ENCODE results near the gene CDKN2B-AS1. TPM values are rescaled to one million over a fixed set of nuclear protein-coding genes. Genes with fewer than 3 reads are reported as not detected.

The CDKN2B-AS1 gene
- polyA plus RNA-seq, 1 experiment: 2.8 TPM

GRCh38 chr9:22040760-22041159 lies 46.2 kb downstream of the CDKN2B-AS1 start:
- TF ChIP-seq, protein P1, sequence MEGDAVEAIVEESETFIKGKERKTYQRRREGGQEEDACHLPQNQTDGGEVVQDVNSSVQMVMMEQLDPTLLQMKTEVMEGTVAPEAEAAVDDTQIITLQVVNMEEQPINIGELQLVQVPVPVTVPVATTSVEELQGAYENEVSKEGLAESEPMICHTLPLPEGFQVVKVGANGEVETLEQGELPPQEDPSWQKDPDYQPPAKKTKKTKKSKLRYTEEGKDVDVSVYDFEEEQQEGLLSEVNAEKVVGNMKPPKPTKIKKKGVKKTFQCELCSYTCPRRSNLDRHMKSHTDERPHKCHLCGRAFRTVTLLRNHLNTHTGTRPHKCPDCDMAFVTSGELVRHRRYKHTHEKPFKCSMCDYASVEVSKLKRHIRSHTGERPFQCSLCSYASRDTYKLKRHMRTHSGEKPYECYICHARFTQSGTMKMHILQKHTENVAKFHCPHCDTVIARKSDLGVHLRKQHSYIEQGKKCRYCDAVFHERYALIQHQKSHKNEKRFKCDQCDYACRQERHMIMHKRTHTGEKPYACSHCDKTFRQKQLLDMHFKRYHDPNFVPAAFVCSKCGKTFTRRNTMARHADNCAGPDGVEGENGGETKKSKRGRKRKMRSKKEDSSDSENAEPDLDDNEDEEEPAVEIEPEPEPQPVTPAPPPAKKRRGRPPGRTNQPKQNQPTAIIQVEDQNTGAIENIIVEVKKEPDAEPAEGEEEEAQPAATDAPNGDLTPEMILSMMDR (IDR thresholded peaks at IDR 0.05; ENCODE audit: low read depth, low read length): no peak
- Histone ChIP-seq H3K27ac (ENCODE audit: low read depth, low read length) (no peak overlapping the region), H3K9me3 (ENCODE audit: control insufficient read depth, insufficient read depth, low read length) (no peaks in the 10 kb centered on the region), H3K27me3 (ENCODE audit: control insufficient read depth, insufficient read depth, low read length) (no peaks in the 10 kb centered on the region), H3K4me3 (ENCODE audit: low read depth, low read length) (no peak overlapping the region)
- POLR2A ChIA-PET: no interaction called here
- no peak for DNase-seq (ENCODE audit: low read depth, low spot score)
- CTCF ChIA-PET: interaction anchor here (0.6 to 2.2 kb wide), 6 partner anchors 14 to 229 kb away, joined by 3 to 16 read pairs (median 6); partner anchors contain the start of gene CDKN2B

DNA sequence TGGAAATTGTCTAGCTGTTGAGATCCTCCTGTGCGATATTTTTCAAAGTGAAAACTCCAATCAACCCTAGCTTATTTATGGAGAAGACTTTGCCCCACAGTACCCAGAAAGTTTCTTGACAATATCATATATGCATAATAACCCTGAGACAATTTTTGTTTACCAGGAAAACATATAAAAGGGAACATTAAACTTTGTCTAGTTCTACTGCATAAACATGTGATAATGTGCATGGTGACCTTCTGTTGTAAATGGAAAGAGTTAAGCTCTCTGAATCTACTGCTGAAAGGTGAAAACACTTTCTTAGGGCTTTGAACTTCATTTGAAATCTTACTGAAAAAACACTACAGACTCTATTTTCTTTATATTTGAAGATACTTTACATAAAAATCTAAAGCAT lies 46.8 kb downstream of the CDKN2B-AS1 start:
- POLR2A ChIA-PET: interaction anchor here (0.8 kb wide), 1 partner anchor 32 kb away, joined by 3 read pairs; the partner anchor contains the start of gene CDKN2B
- H3K27me3 ChIP-seq (ENCODE audit: control insufficient read depth, insufficient read depth, low read length): no peaks in the 10 kb centered on the region
- no peak overlapping the region for H3K27ac ChIP-seq (ENCODE audit: low read depth, low read length)
- no peaks in the 10 kb centered on the region for H3K9me3 ChIP-seq (ENCODE audit: control insufficient read depth, insufficient read depth, low read length)
- CTCF ChIA-PET: interaction anchor here (0.6 to 2.2 kb wide), 6 partner anchors 14 to 229 kb away, joined by 3 to 16 read pairs (median 4); partner anchors contain the start of gene CDKN2B
- DNase-seq (ENCODE audit: low read depth, low spot score): no peak
- TF ChIP-seq, protein P1 (IDR thresholded peaks at IDR 0.05; ENCODE audit: low read depth, low read length): no peak
- H3K4me3 ChIP-seq (ENCODE audit: low read depth, low read length): no peak overlapping the region

GRCh38 chr9:22041775-22042174 lies 47.2 kb downstream of the CDKN2B-AS1 start:
- no peaks in the 10 kb centered on the region for H3K9me3 ChIP-seq (ENCODE audit: control insufficient read depth, insufficient read depth, low read length)

DNA sequence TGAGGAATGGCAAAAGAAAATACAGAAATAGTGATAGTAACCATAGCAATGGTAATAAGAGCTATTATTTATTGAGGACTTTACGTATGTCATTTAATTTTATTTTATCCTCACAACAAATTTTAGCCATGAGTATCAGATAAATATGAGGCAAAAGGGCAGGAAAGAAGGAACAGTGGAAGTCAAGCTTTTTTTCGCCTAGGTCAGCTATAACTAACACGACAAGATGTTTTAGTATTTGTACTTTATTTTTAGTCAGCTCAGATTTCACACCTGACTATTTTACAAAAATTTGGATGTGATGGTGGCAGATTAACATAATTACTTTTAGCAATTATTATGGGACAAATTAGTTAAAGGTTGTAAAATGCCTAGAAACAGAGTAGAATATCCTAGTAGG lies 49.3 kb downstream of the CDKN2B-AS1 start:
- Histone ChIP-seq H3K27ac (ENCODE audit: low read depth, low read length) (no peak overlapping the region), H3K9me3 (ENCODE audit: control insufficient read depth, insufficient read depth, low read length) (no peaks in the 10 kb centered on the region), H3K4me3 (ENCODE audit: low read depth, low read length) (no peak overlapping the region), H3K27me3 (ENCODE audit: control insufficient read depth, insufficient read depth, low read length) (no peaks in the 10 kb centered on the region)
- TF ChIP-seq, protein P1 (IDR thresholded peaks at IDR 0.05; ENCODE audit: low read depth, low read length): no peak
- POLR2A ChIA-PET: interaction anchor here (1.0 kb wide), 1 partner anchor 35 kb away, joined by 3 read pairs; the partner anchor contains the start of gene CDKN2B
- CTCF ChIA-PET: interaction anchor here (1.7 kb wide), 1 partner anchor 200 kb away, joined by 6 read pairs; no protein-coding TSS in a partner anchor
- no peak for DNase-seq (ENCODE audit: low read depth, low spot score)

More at GRCh38 chr9:22041775-22042174, 47.2 kb downstream of the CDKN2B-AS1 start:
- TF ChIP-seq, protein P1 (IDR thresholded peaks at IDR 0.05; ENCODE audit: low read depth, low read length): no peak
- ChIA-PET CTCF (interaction anchor here (1.3 to 2.2 kb wide), 5 partner anchors 33 to 230 kb away, joined by 3 to 16 read pairs (median 5); partner anchors contain the start of gene CDKN2B), POLR2A (interaction anchor here (0.8 kb wide), 1 partner anchor 33 kb away, joined by 3 read pairs; the partner anchor contains the start of gene CDKN2B)
- DNase-seq (ENCODE audit: low read depth, low spot score): no peak
- no peak overlapping the region for H3K4me3 ChIP-seq (ENCODE audit: low read depth, low read length)
- no peaks in the 10 kb centered on the region for H3K27me3 ChIP-seq (ENCODE audit: control insufficient read depth, insufficient read depth, low read length)
- H3K27ac ChIP-seq (ENCODE audit: low read depth, low read length): no peak overlapping the region

- TF ChIP-seq, protein P1 (IDR thresholded peaks at IDR 0.05; ENCODE audit: low read depth, low read length): no peak
- H3K4me3 ChIP-seq (ENCODE audit: low read depth, low read length): no peak overlapping the region
- no peak overlapping the region for H3K27ac ChIP-seq (ENCODE audit: low read depth, low read length)
- H3K27me3 ChIP-seq (ENCODE audit: control insufficient read depth, insufficient read depth, low read length): no peaks in the 10 kb centered on the region
- ChIA-PET POLR2A (interaction anchor here (1.0 kb wide), 1 partner anchor 36 kb away, joined by 3 read pairs; the partner anchor contains the start of gene CDKN2B), CTCF (interaction anchor here (1.4 to 1.7 kb wide), 2 partner anchors 199 kb away, joined by 3 to 6 read pairs; no protein-coding TSS in a partner anchor)
- DNase-seq (ENCODE audit: low read depth, low spot score): no peak
- H3K9me3 ChIP-seq (ENCODE audit: control insufficient read depth, insufficient read depth, low read length): no peaks in the 10 kb centered on the region
Observed at GRCh38 chr9:22044583-22044982, 50.0 kb downstream of the CDKN2B-AS1 start.
